22Rv1 (cell line): ENCODE measurements around the gene CPNE4.

ENCODE experiments used
- ZFX ChIP-seq: fragments of 450-650 bp; IDR thresholded peaks from 2 replicates; pipeline ENCODE4 v1.6.1; 2017; ENCODE audit warnings: antibody characterized with exemption, borderline replicate concordance
- TF ChIP-seq, protein P1 (sequence below): fragments of 450-650 bp; IDR thresholded peaks from 2 replicates; pipeline ENCODE4 v1.5.1; 2017; ENCODE audit warnings: mild to moderate bottlenecking

DNA sequence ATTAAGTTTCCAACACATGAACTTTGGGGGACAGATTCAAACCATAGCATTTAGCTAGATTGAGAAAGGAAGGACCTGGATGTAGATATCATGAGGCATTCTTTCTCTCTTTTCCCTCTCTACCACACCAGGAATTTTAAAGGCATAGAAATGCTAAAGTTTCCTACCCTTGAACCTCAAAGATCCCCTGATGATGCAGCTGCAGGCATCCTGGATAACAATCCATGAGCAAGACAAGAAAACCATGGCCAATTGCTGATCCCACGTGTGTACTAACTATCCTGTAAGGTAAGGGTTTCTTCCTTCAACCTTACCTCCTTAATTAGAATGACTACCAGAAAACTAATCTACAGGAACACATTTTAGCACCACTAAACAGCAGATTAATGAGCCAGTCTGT lies 36.8 kb downstream of the CPNE4 start:
- TF ChIP-seq, protein P1, sequence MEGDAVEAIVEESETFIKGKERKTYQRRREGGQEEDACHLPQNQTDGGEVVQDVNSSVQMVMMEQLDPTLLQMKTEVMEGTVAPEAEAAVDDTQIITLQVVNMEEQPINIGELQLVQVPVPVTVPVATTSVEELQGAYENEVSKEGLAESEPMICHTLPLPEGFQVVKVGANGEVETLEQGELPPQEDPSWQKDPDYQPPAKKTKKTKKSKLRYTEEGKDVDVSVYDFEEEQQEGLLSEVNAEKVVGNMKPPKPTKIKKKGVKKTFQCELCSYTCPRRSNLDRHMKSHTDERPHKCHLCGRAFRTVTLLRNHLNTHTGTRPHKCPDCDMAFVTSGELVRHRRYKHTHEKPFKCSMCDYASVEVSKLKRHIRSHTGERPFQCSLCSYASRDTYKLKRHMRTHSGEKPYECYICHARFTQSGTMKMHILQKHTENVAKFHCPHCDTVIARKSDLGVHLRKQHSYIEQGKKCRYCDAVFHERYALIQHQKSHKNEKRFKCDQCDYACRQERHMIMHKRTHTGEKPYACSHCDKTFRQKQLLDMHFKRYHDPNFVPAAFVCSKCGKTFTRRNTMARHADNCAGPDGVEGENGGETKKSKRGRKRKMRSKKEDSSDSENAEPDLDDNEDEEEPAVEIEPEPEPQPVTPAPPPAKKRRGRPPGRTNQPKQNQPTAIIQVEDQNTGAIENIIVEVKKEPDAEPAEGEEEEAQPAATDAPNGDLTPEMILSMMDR, result no peak
- no peak for TF ChIP-seq ZFX
